HG02623 (cell line): ENCODE measurements around the gene CNPY1.

Experiments
- ATAC-seq: cut with Tn5 transposase; IDR thresholded peaks from one replicate; pipeline ENCODE4 v1.9.1; 2021; ENCODE audit warnings: moderate library complexity; ENCODE audit not compliant: unreplicated experiment

CNPY1 gene

GRCh38 chr7:155490697-155491628 is 55.4 kb downstream of the CNPY1 start:
- peak; percentile 95 for ATAC-seq

GRCh38 chr7:155489862-155490696 is 56.3 kb downstream of the CNPY1 start:
- ATAC-seq, result no peak

GRCh38 chr7:155489158-155489840 is 57.1 kb downstream of the CNPY1 start:
- ATAC-seq, result no peak

- ATAC-seq, result no peak
Measured at GRCh38 chr7:155488483-155489127, 57.8 kb downstream of the CNPY1 start.

GRCh38 chr7:155487509-155488482 is 58.6 kb downstream of the CNPY1 start:
- no peak for ATAC-seq

GRCh38 chr7:155486783-155487508 is 59.4 kb downstream of the CNPY1 start:
- no peak for ATAC-seq

- no peak for ATAC-seq
Measured at GRCh38 chr7:155484483-155485399, 61.6 kb downstream of the CNPY1 start.

- no peak for ATAC-seq
Measured at GRCh38 chr7:155483868-155484325, 62.5 kb downstream of the CNPY1 start.

- no peak for ATAC-seq
Measured at GRCh38 chr7:155483245-155483644, 63.1 kb downstream of the CNPY1 start.

- ATAC-seq, result no peak
Measured at GRCh38 chr7:155482511-155483183, 63.7 kb downstream of the CNPY1 start.

- ATAC-seq, result no peak
Measured at GRCh38 chr7:155481764-155482163, 64.6 kb downstream of the CNPY1 start.

GRCh38 chr7:155477476-155477875 is 68.9 kb downstream of the CNPY1 start:
- ATAC-seq, result peak; percentile 80

- ATAC-seq, result no peak
Measured at GRCh38 chr7:155471718-155472117, 74.6 kb downstream of the CNPY1 start.

- no peak for ATAC-seq
Measured at GRCh38 chr7:155470686-155471638, 75.4 kb downstream of the CNPY1 start.

- no peak for ATAC-seq
Measured at GRCh38 chr7:155470186-155470487, 76.2 kb downstream of the CNPY1 start.
